ENCODE results near the gene UBAC1.

The UBAC1 gene

DNA sequence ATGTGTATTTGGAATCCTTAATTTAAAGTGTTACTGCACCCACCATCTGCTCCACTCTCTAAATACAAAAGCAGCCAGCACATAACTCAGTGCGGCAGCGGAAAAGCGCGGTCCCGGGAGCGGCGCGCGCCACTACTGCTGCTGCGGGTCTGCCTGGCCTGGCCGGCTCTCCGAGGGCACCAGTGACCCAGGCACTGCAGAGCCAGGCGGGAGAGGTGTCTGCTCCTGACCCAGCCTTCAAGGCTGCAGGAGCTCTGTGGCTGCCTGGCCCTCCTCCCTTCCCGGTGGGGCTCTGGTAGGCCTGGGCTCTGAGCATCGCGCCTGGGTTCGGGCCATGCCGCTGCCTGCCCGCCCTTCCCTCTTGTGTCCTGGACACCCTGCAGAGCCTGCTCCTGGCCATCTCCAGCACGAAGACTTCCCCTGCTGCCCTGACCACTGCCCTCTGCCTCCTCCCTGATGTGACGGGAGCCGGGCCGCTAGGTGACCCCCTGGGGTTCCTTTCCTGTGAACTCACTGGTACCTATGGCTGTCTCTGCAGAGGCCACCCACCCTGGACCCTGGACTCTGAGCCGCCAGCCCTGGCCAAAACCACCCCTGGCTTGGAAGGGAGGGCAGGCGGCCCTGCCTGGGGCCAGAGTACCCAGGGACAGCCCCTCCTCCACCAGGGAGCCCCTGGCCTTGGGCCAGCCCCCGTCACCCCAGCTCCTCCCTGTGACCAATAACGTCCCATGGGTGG, 32.8 kb upstream of the UBAC1 start:
- DNase-seq, result no peak

- no peak for DNase-seq
Observed at GRCh38 chr9:135993409-135993742, 32.2 kb upstream of the UBAC1 start.

DNA sequence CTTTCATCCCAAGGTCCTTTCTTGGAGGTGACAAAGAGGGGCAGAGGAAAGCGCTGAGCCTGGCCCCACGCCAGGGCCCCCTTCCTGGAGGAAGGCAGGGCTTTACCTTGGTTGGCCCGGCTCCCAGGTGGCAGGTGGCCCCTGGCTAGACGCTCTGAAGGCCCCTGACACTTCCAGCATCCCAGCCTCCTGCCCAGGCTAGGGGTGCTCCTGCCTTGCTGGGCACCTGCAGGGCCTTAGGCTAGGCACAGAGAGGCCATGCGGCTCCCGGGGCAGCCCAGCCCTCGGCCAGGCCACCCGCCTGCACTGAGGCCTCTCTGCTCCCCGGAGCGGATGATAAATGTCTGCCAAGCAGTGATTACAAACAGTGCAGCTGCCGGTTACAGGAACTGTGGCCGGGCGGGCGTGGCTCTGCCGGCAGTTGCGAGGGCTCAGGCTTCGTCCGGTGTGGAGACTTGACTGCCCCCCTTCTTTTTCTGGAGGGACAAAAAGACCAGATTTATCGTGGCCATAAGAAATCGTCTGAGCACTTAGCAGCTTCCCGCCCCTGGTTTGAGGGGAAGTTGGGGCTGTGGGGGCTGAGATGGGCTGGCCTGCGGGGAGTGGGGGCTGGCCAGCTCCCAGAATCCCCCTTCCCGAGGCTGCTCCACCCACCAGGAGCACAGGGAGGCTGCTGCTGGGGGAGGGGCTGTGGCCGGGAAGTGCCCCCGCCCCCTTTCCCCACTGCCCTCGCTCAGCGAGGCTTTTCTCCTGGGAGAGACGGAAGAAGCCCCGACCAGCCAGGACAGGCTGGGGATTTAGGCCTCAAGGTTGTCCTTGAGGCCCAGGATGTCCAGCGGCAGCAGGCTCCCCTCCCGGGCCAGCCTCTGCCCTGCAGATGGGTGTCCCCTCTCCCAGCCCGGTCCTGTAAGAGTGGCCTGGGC, 31.6 kb upstream of the UBAC1 start:
- DNase-seq, result peak in 2 of 5 donors; percentile 21 to 68

- no peak for DNase-seq
Observed at GRCh38 chr9:135991771-135992170, 30.6 kb upstream of the UBAC1 start.

GRCh38 chr9:135990468-135991429, 29.6 kb upstream of the UBAC1 start:
- peak; percentile 45 to 67 (median 58) for DNase-seq

DNA sequence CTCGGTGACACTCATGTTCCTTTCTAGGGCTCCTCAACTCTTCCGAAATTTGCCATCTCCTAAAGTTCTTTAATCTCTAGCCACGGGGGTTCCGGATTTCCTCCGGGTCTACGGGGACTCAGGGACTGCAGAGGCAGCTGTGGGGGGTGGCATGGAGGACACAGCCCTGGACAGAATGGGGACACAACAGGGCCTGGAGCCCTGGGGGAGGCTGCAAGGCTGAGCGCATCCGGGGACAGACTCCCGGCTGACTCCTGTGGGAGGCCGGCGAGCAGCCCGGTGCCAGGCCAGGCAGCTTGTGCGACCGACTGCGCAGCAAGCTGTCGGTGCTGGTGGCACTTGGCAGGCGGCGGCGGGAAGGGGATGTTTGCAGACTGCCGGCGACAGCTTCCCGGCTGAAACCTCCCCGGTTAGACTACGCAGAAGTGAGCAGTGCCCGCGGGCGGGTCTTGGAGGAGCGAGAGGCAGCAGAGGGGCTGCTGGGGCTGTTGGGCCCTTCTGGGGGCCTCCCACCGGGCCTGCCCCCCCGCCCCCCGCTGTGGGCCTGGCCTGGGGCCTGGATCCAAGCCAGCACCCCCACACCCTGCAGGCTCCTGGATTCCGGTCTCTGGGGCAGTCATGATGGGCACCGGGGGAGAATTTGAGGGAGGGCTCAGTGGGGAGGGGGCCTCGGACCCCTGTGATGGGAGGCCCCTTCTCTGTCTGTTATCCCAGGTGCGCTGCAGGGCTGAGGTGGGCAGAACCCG, 28.7 kb upstream of the UBAC1 start:
- peak in 1 of 5 donors; percentile 25 for DNase-seq

- no peak for DNase-seq
Observed at GRCh38 chr9:135989157-135989556, 28.0 kb upstream of the UBAC1 start.

DNA sequence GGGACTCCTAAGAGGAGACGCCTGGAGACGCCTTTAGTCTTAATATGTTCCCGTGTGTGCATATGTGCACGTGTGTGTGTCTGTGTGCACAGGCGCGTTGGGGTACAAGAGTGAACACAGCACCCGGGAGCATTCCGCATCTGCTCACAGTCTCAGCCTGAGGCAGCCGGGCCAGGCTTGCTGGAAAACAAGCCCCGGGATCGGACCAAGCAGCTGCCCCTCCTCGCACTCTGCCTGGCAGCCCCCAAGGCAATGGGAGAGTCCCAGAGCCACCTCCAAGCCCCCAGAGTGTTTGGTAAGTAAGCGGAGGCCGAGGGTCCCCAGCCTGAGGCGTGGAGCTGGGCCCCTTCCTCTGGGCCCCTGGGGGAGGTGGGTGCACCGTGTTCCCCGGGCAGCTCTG, 27.3 kb upstream of the UBAC1 start:
- DNase-seq, result no peak

GRCh38 chr9:135987838-135988404, 26.7 kb upstream of the UBAC1 start:
- DNase-seq, result no peak

- DNase-seq, result no peak
Observed at GRCh38 chr9:135986605-135987004, 25.4 kb upstream of the UBAC1 start.

DNA sequence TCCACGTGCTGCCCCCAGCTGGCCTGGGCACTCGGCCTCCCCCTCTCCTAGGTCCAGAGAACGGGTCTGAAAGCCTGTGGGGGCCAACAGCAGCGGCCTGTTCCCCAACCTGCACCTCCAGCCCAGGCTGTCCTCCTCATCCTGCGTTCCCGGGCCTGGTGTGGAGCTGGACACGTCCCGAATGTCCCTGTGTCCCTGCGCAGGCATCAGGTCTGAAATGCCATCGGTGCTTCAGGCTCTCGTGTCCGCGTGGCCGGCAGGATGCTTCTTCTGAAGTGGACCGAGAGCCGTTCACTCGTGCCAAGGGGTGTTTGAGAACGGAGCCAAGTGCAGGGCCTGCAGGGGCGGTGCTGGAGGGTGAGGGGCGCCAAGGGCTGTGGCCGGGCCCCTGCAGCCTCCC, 24.7 kb upstream of the UBAC1 start:
- no peak for DNase-seq

GRCh38 chr9:135985459-135985774, 24.2 kb upstream of the UBAC1 start:
- DNase-seq, result no peak

- DNase-seq, result no peak
Observed at GRCh38 chr9:135984072-135984710, 23.0 kb upstream of the UBAC1 start.

DNA sequence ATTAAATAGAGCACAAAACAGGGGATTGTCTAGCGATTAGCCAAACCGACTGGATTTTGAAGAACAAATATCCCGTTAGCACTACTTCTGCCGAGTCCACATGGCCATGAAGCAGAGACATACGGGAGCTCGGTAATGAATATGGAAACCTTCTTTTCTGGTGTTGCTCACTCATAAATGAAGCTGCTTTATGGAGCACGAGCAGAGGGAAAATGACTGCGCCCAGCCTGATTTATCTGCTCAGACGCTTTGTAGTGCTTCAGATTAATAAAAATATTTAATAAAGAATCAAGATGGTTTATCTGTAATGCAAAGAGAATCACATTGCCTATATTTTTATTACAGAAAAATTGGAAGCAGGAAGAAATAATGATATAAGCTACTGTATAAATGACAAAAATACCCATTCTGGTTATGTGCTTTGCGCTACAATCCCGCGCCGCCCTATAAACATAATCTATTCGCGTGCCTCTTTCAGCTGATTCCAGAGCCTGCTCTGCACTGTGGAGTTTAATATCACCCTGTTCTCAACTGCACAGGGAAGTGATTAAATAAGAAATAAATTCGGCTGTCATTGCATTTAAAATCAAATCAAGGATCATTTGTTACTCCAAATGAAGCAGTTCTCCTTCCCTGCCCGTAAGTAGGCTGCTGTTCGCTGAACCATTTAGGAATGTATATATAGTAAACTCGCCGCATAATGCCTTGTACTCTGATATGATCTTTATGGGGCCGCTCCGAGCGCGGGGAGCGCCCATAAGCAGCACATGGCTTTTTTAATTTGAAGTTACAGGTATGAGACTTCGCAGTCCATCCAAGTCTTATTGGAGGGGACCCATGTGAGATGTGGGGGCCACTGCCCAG, 22.3 kb upstream of the UBAC1 start:
- no peak for DNase-seq

DNA sequence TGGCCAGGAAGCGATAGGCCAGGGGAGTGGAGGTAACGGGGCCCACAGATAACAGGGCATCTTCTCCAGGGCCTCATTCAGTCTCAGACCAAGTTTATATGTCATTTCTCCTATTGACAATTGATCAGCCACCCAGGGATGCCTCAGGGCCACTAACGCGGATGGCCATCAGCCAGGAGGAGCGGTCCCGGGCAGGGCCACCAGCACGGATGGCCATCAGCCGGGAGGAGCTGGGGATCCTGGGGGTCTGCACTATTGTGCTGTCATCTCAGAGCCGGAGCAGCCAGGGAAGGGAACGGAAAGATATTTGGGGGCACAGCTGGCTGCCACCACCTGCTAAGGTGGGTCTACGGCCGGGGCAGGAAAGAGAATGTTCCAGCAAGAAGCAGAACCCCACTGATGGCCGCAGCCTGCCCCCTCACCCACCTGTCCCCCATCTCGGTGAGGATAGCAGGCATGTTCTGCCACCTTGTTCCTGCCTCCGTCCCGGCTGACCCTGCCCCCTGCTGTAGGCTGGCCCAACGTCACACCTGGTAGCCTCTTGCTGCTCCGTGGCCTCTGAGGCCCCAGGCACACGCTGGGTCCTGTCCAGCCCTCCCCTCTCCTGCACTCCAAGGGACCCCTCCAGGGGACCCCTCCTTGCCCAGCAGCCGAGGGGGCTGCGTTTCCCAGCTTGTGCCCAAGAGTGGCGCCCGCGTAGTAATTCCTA, 21.5 kb upstream of the UBAC1 start:
- DNase-seq, result no peak

DNA sequence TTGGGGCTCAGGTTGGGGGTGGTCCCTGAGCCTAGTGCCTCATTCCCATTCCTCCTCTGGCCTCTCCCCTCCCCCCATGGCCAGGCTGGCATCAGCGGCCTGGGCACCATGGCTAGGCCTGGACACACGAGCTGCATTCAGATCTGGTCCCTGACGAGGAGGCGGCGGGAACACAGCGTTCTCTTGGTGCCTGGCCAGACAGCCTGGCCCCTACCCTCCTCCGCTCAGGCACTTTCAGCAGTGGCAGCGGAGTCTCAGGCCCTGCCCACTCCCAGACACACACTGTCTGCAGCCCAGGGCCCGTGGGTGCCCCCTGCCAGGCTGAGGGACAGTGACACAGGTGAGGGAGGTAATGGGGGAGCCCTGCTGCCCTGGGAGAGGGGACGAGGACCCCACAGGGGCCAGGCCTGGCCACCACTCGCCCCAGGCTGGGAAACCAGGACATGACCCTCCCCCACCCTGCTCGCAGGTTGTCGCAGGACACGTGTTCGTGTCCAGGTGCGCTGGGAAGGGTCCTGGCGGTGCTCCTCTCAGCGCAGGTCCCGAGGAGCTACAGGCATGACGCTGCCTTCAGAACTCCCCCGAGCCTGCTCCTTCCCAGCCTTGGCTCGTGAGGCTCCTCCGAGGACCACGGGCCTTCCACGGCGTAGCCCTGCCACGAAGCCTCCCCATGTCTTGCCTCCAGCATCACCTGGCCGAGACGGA, 19.9 kb upstream of the UBAC1 start:
- DNase-seq, result no peak

- no peak for DNase-seq
Observed at GRCh38 chr9:135979547-135980166, 18.5 kb upstream of the UBAC1 start.

All from T-helper 1 cell (primary cell).